Effector CD4-positive, alpha-beta T cell (primary cell): ENCODE measurements around the gene WDR38.

Experiments used
- DNase-seq: peaks from one replicate; pipeline ENCODE4 v3.0.0-alpha.2; 2020

WDR38 gene

GRCh38 chr9:124886461-124886860 is 33.2 kb downstream of the WDR38 start:
- no peak for DNase-seq

- DNase-seq = no peak
Measured at GRCh38 chr9:124886866-124887492, 33.7 kb downstream of the WDR38 start.

- no peak for DNase-seq
Measured at GRCh38 chr9:124887832-124888231, 34.6 kb downstream of the WDR38 start.

- no peak for DNase-seq
Measured at GRCh38 chr9:124889006-124889405, 35.7 kb downstream of the WDR38 start.

GRCh38 chr9:124890179-124890578 is 36.9 kb downstream of the WDR38 start:
- no peak for DNase-seq

- no peak for DNase-seq
Measured at GRCh38 chr9:124894035-124894740, 40.9 kb downstream of the WDR38 start.

- DNase-seq = no peak
Measured at GRCh38 chr9:124894741-124895170, 41.5 kb downstream of the WDR38 start.

- no peak for DNase-seq
Measured at GRCh38 chr9:124897570-124898460, 44.6 kb downstream of the WDR38 start.

- no peak for DNase-seq
Measured at GRCh38 chr9:124899845-124900244, 46.6 kb downstream of the WDR38 start.

- DNase-seq = no peak
Measured at GRCh38 chr9:124906966-124907365, 53.7 kb downstream of the WDR38 start.
